Naive thymus-derived CD8-positive, alpha-beta T cell (primary cell): ENCODE data around the gene MED22. TPM values are rescaled to one million over a fixed set of nuclear protein-coding genes. Genes with fewer than 3 reads are reported as not detected.
"Not testable (repeated sequence)": the region's sequence is repeated elsewhere in the genome, so short reads cannot be mapped to it uniquely, and the experiment has no call there.

Experiments used
- ATAC-seq, 2 donors: fragments of 150-1000 bp; cut with Tn5 transposase in 1 of 2; sonication (Bioruptor Pico), chemical (Tn5 transposase) in 1 of 2; 1 replicate in 1 of 2; 2 replicates in 1 of 2; pipeline ENCODE4 v1.10.0; 2021; ENCODE audit warnings: mild to moderate bottlenecking in 2 of 2, moderate library complexity in 2 of 2
- POLR2A ChIA-PET: fragments of 350-600 bp; sonication (Branson Sonifier 250); formaldehyde crosslinking; loops from one replicate; lab custom pipeline; 2021; ENCODE audit warnings: antibody characterized with exemption; lab: Charles Lee
- DNase-seq, 10 donors: peaks; one replicate each; pipeline versions ENCODE4 v3.0.0 to v3.0.0-alpha.2; 2020 to 2022
- H3K27ac Mint-ChIP-seq, 10 donors: one replicate each; pipeline ENCODE4 v1.8.0; 2020 to 2022; ENCODE audit warnings: mild to moderate bottlenecking in 10 of 10, mixed read lengths in 10 of 10, moderate library complexity in 4 of 10, inconsistent platforms in 1 of 10
- H3K27me3 Mint-ChIP-seq, 5 donors: one replicate each; pipeline ENCODE4 v1.8.0; 2021 to 2022; ENCODE audit warnings: mixed read lengths in 5 of 5
- H3K36me3 Mint-ChIP-seq, 3 donors: one replicate each; pipeline ENCODE4 v1.8.0; 2020 to 2022; ENCODE audit warnings: mixed read lengths in 3 of 3, mild to moderate bottlenecking in 2 of 3, inconsistent platforms in 1 of 3
- H3K4me1 Mint-ChIP-seq, 4 donors: one replicate each; pipeline ENCODE4 v1.8.0; 2021 to 2022; ENCODE audit warnings: mixed read lengths in 4 of 4
- H3K4me3 Mint-ChIP-seq, 10 donors: one replicate each; pipeline ENCODE4 v1.8.0; 2020 to 2022; ENCODE audit warnings: mild to moderate bottlenecking in 10 of 10, mixed read lengths in 10 of 10, moderate library complexity in 6 of 10, inconsistent platforms in 1 of 10
- H3K9me3 Mint-ChIP-seq, 9 donors: one replicate each; pipeline ENCODE4 v1.8.0; 2020 to 2022; ENCODE audit warnings: mixed read lengths in 9 of 9, mild to moderate bottlenecking in 3 of 9, inconsistent platforms in 1 of 9, moderate library complexity in 1 of 9
- polyA plus RNA-seq, 3 donors: library from polyadenylated mRNA; unstranded; fragments of 300-500 nt; fragmentation: Illumina TruSeq; gene quantifications; one replicate each; pipeline ENCODE4 v1.2.3, GENCODE V29; 2021
- total RNA-seq, 8 experiments: library from RNA in 2 of 8; stranded (reverse) in 2 of 8; gene quantifications; one replicate each; pipeline ENCODE4 v1.2.3 and lab custom pipeline; 2021 to 2026

Gene MED22
- total and polyA plus RNA-seq, 5 experiments from 2014 or later, result 10.3 to 46.4 (median 20.6) TPM

- H3K36me3 Mint-ChIP-seq, H3K4me3 Mint-ChIP-seq, H3K9me3 Mint-ChIP-seq, POLR2A ChIA-PET, ATAC-seq, DNase-seq, H3K27me3 Mint-ChIP-seq, H3K4me1 Mint-ChIP-seq, H3K27ac Mint-ChIP-seq: not testable (repeated sequence)
Observed at GRCh38 chr9:133317551-133317950, 30.4 kb downstream of the MED22 start.

- Mint-ChIP-seq H3K4me3 (no peak overlapping the region), H3K9me3 (peaks cover 0 to 6% (median 0%) of the 10 kb centered on the region in 9 donors), H3K27me3 (peaks cover 0 to 4% (median 0%) of the 10 kb centered on the region in 5 donors), H3K4me1 (no peaks in the 10 kb centered on the region), H3K36me3 (no peaks in the 10 kb centered on the region), H3K27ac (no peak overlapping the region)
- POLR2A ChIA-PET, result no interaction called here
- ATAC-seq (no peak), DNase-seq (no peak)
Observed at GRCh38 chr9:133315997-133316396, 31.9 kb downstream of the MED22 start.

- Mint-ChIP-seq H3K4me1 (no peaks in the 10 kb centered on the region), H3K9me3 (peaks cover 0 to 2% (median 0%) of the 10 kb centered on the region in 9 donors), H3K27ac (no peak overlapping the region), H3K4me3 (no peak overlapping the region), H3K27me3 (peaks cover 10 to 31% (median 19%) of the 10 kb centered on the region in 5 donors), H3K36me3 (peaks cover 0 to 6% (median 0%) of the 10 kb centered on the region in 3 donors)
- POLR2A ChIA-PET, result no interaction called here
- no peak for ATAC-seq
- DNase-seq, result no peak
Observed at GRCh38 chr9:133309608-133310007, 38.3 kb downstream of the MED22 start.

GRCh38 chr9:133307301-133307700, 40.6 kb downstream of the MED22 start:
- Mint-ChIP-seq H3K36me3 (peaks cover 0 to 6% (median 0%) of the 10 kb centered on the region in 3 donors), H3K4me3 (no peak overlapping the region), H3K27me3 (peaks cover 10 to 31% (median 19%) of the 10 kb centered on the region in 5 donors), H3K27ac (peak overlapping the region in 1 of 10 donors; percentile 15), H3K4me1 (no peaks in the 10 kb centered on the region), H3K9me3 (peaks cover 0 to 2% (median 0%) of the 10 kb centered on the region in 9 donors)
- ATAC-seq, result no peak
- DNase-seq, result no peak
- POLR2A ChIA-PET, result no interaction called here

- Mint-ChIP-seq H3K27me3 (peaks cover 10 to 31% (median 19%) of the 10 kb centered on the region in 5 donors), H3K4me3 (no peak overlapping the region), H3K36me3 (peaks cover 0 to 6% (median 0%) of the 10 kb centered on the region in 3 donors), H3K4me1 (no peaks in the 10 kb centered on the region), H3K9me3 (peaks cover 0 to 2% (median 0%) of the 10 kb centered on the region in 9 donors), H3K27ac (peak overlapping the region in 2 of 10 donors; percentile 15 to 61)
- no peak for ATAC-seq
- POLR2A ChIA-PET, result no interaction called here
- no peak for DNase-seq
Observed at GRCh38 chr9:133306242-133307204, 41.4 kb downstream of the MED22 start.

GRCh38 chr9:133305731-133306130, 42.2 kb downstream of the MED22 start:
- H3K27me3 Mint-ChIP-seq, result peaks cover 10 to 31% (median 19%) of the 10 kb centered on the region in 5 donors
- POLR2A ChIA-PET, result no interaction called here
- H3K27ac Mint-ChIP-seq, result no peak overlapping the region
- no peak for DNase-seq
- peaks cover 0 to 2% (median 0%) of the 10 kb centered on the region in 9 donors for H3K9me3 Mint-ChIP-seq
- ATAC-seq, result no peak
- no peak overlapping the region for H3K4me3 Mint-ChIP-seq
- H3K4me1 Mint-ChIP-seq, result no peaks in the 10 kb centered on the region
- H3K36me3 Mint-ChIP-seq, result peaks cover 0 to 6% (median 0%) of the 10 kb centered on the region in 3 donors

GRCh38 chr9:133304477-133305377, 43.2 kb downstream of the MED22 start:
- peaks cover 0 to 3% (median 0%) of the 10 kb centered on the region in 3 donors for H3K36me3 Mint-ChIP-seq
- POLR2A ChIA-PET, result no interaction called here
- peaks cover 8 to 28% (median 17%) of the 10 kb centered on the region in 5 donors for H3K27me3 Mint-ChIP-seq
- ATAC-seq (no peak), DNase-seq (no peak)
- no peak overlapping the region for H3K27ac Mint-ChIP-seq
- H3K4me3 Mint-ChIP-seq, result no peak overlapping the region
- H3K4me1 Mint-ChIP-seq, result no peaks in the 10 kb centered on the region
- peaks cover 0 to under 1% (median 0%) of the 10 kb centered on the region in 9 donors for H3K9me3 Mint-ChIP-seq

- Mint-ChIP-seq H3K4me1 (no peaks in the 10 kb centered on the region), H3K9me3 (peaks cover 0 to 1% (median 0%) of the 10 kb centered on the region in 9 donors), H3K27me3 (peaks cover 6 to 22% (median 12%) of the 10 kb centered on the region in 5 donors), H3K4me3 (no peak overlapping the region), H3K27ac (no peak overlapping the region), H3K36me3 (no peaks in the 10 kb centered on the region)
- no peak for ATAC-seq
- POLR2A ChIA-PET, result no interaction called here
- DNase-seq, result no peak
Observed at GRCh38 chr9:133304158-133304470, 43.8 kb downstream of the MED22 start.

- H3K36me3 Mint-ChIP-seq, result no peaks in the 10 kb centered on the region
- no peaks in the 10 kb centered on the region for H3K4me1 Mint-ChIP-seq
- H3K9me3 Mint-ChIP-seq, result peaks cover 0 to 1% (median 0%) of the 10 kb centered on the region in 9 donors
- peaks cover 4 to 17% (median 10%) of the 10 kb centered on the region in 5 donors for H3K27me3 Mint-ChIP-seq
- H3K27ac Mint-ChIP-seq, result no peak overlapping the region
- DNase-seq, result no peak
- POLR2A ChIA-PET, result no interaction called here
- ATAC-seq, result no peak
- H3K4me3 Mint-ChIP-seq, result no peak overlapping the region
Observed at GRCh38 chr9:133303266-133304157, 44.4 kb downstream of the MED22 start.

- peaks cover 4 to 20% (median 9%) of the 10 kb centered on the region in 5 donors for H3K27me3 Mint-ChIP-seq
- peaks cover 0 to 1% (median 0%) of the 10 kb centered on the region in 9 donors for H3K9me3 Mint-ChIP-seq
- POLR2A ChIA-PET, result no interaction called here
- ATAC-seq (no peak), DNase-seq (peak in 1 of 10 donors; percentile 11)
- H3K27ac Mint-ChIP-seq, result no peak overlapping the region
- H3K36me3 Mint-ChIP-seq, result no peaks in the 10 kb centered on the region
- no peaks in the 10 kb centered on the region for H3K4me1 Mint-ChIP-seq
- H3K4me3 Mint-ChIP-seq, result no peak overlapping the region
Observed at GRCh38 chr9:133301253-133302230, 46.4 kb downstream of the MED22 start.

GRCh38 chr9:133299996-133300395, 47.9 kb downstream of the MED22 start:
- H3K4me1 Mint-ChIP-seq, H3K4me3 Mint-ChIP-seq, POLR2A ChIA-PET, H3K9me3 Mint-ChIP-seq, H3K36me3 Mint-ChIP-seq, ATAC-seq, H3K27ac Mint-ChIP-seq, DNase-seq: not testable (repeated sequence)
- H3K27me3 Mint-ChIP-seq, result peaks cover 4 to 17% (median 14%) of the 10 kb centered on the region in 5 donors
